Activated naive CD4-positive, alpha-beta T cell treated with anti-CD3 and anti-CD28 coated beads, Interleukin-2, amount 50 U/mL, for 24 hours (primary cell): ENCODE results near the gene LMX1B.
A peak's percentile ranks its signal among the peaks of the same experiment; 100 is the strongest.

Experiments used
- H3K27ac Mint-ChIP-seq: one replicate; pipeline ENCODE4 v1.8.0; 2021; ENCODE audit warnings: mild to moderate bottlenecking, mixed read lengths
- H3K27me3 Mint-ChIP-seq: one replicate; pipeline ENCODE4 v1.8.0; 2021; ENCODE audit warnings: mixed read lengths
- H3K36me3 Mint-ChIP-seq: one replicate; pipeline ENCODE4 v1.8.0; 2021; ENCODE audit warnings: mixed read lengths
- H3K4me1 Mint-ChIP-seq: one replicate; pipeline ENCODE4 v1.8.0; 2021; ENCODE audit warnings: mixed read lengths
- H3K4me3 Mint-ChIP-seq: one replicate; pipeline ENCODE4 v1.8.0; 2021; ENCODE audit warnings: mild to moderate bottlenecking, mixed read lengths
- H3K9me3 Mint-ChIP-seq: one replicate; pipeline ENCODE4 v1.8.0; 2021; ENCODE audit warnings: mixed read lengths

The LMX1B gene

DNA sequence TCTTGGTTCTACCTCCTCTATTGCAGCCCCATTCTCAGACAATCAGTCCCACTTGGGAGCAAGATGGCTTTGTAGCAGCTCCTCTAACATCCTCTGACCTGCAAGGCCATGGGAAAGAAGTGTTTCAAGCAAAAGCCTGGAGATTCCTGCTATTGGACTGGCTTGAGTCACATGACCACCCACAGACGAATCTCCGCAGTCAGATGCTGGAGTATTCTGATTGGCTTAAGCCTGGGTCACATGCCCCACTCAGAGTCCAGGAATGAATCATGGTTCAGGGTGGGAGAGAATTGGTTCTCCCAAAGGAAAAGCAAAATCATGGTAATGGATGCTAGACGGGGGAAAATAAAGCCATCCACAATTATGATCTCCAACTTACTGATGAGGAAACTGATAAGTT, 22.6 kb upstream of the LMX1B start:
- Mint-ChIP-seq H3K9me3 (peaks cover 5% of the 10 kb centered on the region), H3K27me3 (peaks cover 31% of the 10 kb centered on the region), H3K4me1 (no peaks in the 10 kb centered on the region)

DNA sequence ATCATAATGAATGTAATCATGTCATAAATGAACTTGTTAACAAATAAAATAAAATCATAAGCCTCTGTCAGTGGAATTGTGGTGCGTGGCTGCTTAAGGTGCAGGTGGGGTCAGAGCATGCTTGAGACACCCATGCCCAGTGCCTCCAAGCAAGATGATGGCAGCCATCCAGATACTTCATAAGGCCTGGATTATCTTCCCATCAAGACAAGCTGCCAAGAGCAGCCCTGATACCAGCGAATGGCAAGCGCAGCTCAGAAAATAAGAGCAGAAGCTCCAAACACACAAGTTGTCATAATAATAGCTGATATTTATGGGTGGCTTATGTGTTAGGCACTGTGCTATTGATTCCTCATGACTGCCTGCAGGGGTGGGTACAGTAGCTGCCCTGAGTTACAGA, 21.8 kb upstream of the LMX1B start:
- H3K27me3 Mint-ChIP-seq, result peaks cover 31% of the 10 kb centered on the region
- no peak overlapping the region for H3K27ac Mint-ChIP-seq
- H3K9me3 Mint-ChIP-seq, result peaks cover 7% of the 10 kb centered on the region
- no peak overlapping the region for H3K4me3 Mint-ChIP-seq
- no peaks in the 10 kb centered on the region for H3K36me3 Mint-ChIP-seq
- no peaks in the 10 kb centered on the region for H3K4me1 Mint-ChIP-seq

More for the DNA sequence above, 22.6 kb upstream of the LMX1B start:
- Mint-ChIP-seq H3K36me3 (no peaks in the 10 kb centered on the region), H3K4me3 (no peak overlapping the region), H3K27ac (no peak overlapping the region)

DNA sequence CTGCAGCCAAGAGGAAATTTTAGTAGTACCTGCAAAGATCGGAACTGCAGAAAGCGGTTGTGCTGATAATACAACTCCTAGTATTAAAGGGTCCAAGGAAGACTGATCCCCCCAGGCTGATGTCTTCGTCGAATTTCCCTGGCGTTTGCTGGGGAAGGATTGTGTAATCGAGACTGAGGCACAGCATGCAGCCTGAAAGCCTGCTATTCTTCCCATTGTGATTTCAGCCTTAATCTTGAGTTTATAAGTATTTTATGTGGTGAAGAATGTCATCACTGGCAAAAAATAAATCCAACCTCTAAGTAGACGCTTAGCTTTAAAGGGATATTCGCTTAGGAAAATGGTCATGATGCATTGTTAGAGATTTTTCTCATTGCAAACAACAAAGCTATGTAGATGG, 21.3 kb upstream of the LMX1B start:
- Mint-ChIP-seq H3K4me1 (no peaks in the 10 kb centered on the region), H3K36me3 (no peaks in the 10 kb centered on the region), H3K4me3 (no peak overlapping the region), H3K27me3 (peaks cover 34% of the 10 kb centered on the region), H3K9me3 (peaks cover 7% of the 10 kb centered on the region), H3K27ac (no peak overlapping the region)

DNA sequence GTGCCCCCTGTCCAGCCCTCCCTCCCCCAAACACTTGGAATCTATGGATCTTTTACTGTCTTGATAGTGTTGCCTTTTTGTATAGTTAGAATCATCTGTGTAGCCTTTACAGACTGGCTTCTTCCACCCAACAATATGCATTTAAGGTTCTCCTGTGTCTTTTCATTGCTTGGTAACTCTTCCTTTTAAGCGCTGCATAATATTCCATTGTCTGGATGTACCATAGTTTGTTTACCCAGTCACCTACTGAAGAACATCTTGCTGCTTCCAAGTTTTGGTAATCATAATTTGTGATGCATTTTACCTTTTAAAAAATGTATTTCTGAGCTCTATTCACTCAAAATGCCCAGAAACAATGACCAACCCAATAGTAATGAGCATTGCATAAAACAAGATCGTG, 17.7 kb upstream of the LMX1B start:
- Mint-ChIP-seq H3K36me3 (no peaks in the 10 kb centered on the region), H3K4me1 (no peaks in the 10 kb centered on the region), H3K27ac (no peak overlapping the region), H3K27me3 (peaks cover 37% of the 10 kb centered on the region), H3K4me3 (no peak overlapping the region), H3K9me3 (peaks cover 7% of the 10 kb centered on the region)

DNA sequence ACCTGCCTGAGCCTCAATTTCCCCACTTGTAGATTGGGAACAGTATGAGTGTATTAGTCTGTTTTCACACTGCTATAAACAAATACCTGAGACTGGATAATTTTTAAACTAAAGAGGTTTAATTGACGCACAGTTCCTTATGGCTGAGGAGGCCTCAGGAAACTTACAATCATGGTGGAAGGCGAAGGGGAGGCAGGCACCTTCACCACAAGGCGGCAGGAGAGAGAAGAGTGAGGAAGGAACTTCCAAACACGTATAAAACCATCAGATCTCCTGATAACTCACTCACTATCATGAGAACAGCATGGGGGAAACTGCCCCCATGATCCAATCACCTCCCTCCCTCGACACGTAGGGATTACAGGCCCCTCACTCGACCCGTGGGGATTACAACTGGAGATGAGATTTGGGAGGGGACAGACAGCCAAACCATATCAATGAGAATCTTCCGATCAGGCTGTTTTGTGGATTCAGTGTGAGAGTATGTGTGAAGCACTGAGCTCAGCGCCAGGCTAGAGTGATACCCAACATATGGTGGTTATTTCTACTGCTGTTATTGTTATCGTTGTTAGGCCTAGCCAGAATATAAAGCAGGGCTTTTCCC, 14.6 kb upstream of the LMX1B start:
- no peak overlapping the region for H3K4me3 Mint-ChIP-seq
- no peak overlapping the region for H3K27ac Mint-ChIP-seq
- peaks cover 7% of the 10 kb centered on the region for H3K9me3 Mint-ChIP-seq
- H3K4me1 Mint-ChIP-seq, result no peaks in the 10 kb centered on the region
- peaks cover 29% of the 10 kb centered on the region for H3K27me3 Mint-ChIP-seq
- no peaks in the 10 kb centered on the region for H3K36me3 Mint-ChIP-seq

DNA sequence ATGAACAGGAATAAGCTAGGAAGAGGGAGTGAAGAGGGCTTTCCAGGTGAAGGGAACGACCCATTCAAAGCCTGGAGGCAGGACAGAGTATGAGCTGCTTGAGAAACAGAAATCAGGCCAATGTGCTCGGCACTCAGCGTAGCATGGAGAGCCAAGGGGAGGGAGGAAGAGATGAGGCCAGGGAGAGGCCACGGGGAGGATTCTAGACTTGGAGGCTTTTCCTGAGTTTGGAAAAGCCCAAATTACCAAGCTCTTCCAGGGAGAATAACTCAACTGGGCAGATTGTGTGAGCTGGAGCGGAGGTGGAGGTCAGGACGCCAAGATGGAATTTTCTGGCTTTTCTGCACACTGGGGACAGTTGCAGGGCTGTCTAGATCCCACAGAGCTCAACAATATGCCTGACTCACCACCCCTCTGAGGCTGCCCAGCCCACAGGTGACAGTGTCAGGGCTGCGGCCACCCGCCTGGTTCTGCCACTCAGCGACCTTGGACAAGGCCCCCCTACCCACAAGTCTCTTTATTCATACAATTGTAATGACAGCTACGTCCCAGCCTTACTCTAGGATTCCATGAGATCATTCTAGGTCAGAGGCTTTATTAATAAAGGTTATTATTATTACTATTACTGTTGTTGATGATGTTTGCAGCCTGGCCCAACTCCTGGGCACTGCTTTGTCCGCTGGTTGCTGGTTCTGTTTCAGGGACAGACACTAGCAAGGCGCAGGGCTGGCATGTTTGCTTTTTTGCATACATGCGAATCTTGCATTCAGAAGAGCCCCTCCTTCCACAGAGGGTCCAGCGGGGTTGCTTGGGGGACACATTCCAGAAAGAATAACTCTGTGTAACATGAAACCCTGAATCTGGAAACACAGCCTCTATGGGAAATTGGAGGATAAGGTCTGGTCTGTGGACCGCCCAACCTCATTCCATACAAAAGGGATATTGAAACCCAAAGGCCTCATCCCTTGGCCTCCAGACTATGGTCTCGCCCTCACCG, 9.4 kb upstream of the LMX1B start:
- no peaks in the 10 kb centered on the region for H3K4me1 Mint-ChIP-seq
- H3K27me3 Mint-ChIP-seq, result peaks cover 15% of the 10 kb centered on the region
- H3K9me3 Mint-ChIP-seq, result no peaks in the 10 kb centered on the region
- no peak overlapping the region for H3K4me3 Mint-ChIP-seq
- no peaks in the 10 kb centered on the region for H3K36me3 Mint-ChIP-seq
- no peak overlapping the region for H3K27ac Mint-ChIP-seq

DNA sequence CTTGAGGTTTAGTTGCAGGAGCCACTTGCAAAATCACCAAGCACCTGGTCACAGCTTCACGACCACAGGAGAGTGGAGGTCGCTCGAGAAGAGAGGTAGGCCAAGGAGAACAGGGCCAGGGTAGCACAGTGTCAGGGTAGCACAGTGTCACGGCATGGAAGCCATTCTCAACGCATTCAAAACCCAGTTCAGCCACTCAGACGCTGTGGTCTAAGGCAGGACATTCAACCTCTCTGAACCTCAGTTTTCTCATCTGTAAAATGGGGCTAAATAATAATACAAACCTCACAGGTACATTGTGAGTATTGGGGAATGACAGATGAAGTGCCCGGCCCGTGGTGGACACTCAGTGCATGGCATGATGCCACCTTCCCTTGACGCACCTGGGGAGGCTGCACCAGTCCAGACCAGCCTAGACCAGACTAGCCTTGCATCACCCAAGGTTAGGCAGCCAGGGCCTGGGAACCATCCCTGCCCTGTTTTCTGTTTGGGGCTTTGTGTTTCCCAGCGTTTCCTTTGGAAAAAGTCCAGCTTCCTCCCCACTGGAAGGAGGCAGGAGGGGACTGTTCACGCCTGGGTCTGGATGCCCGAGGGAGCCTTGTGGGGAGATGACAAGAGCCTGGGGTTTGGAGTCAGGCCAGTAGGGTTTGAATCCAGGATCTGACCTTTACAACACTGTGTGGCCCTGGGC, 7.8 kb upstream of the LMX1B start:
- Mint-ChIP-seq H3K27ac (no peak overlapping the region), H3K36me3 (no peaks in the 10 kb centered on the region), H3K4me3 (no peak overlapping the region), H3K27me3 (peaks cover 17% of the 10 kb centered on the region), H3K4me1 (no peaks in the 10 kb centered on the region), H3K9me3 (no peaks in the 10 kb centered on the region)

DNA sequence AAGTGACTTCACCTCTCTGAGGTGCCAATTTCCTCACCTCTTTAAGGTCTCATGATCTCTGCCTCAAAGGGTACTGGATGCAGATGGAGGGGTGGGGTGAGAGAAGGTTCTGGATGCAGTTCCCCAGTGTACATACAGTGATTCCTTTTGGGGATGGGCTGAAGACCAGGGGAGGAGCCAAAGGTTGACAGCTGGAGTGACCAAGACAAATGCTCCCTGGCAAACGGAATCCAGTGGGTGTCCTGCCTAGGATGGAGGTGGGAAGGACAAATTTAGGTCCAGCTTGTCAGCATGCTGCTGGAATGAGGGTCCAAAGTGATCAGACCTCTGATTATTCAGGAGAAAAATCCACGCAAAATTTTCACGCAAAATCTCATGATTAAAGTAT, 7.3 kb upstream of the LMX1B start:
- Mint-ChIP-seq H3K9me3 (no peaks in the 10 kb centered on the region), H3K27me3 (peaks cover 20% of the 10 kb centered on the region), H3K4me1 (peaks cover 5% of the 10 kb centered on the region), H3K4me3 (no peak overlapping the region), H3K27ac (no peak overlapping the region), H3K36me3 (no peaks in the 10 kb centered on the region)

DNA sequence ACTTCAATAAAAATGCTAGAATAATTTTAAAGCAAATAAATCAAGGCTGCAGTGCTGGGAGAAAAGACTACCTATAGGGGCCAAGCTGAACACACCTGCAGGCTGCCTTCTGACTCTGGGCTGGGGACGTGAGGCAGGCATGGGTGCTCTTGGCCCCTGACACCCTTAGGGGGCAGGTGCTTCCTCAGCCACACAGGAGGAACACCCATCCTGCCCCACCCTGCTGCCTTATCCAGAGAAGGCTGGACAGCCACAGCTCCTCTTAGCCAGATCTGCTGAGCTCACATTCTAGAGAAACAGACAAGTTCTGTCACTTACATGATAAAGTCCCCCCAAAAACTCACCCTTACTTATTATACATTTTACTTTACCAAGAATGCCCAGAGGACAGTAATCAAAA, 6.6 kb upstream of the LMX1B start:
- no peak overlapping the region for H3K27ac Mint-ChIP-seq
- no peak overlapping the region for H3K4me3 Mint-ChIP-seq
- H3K27me3 Mint-ChIP-seq, result peaks cover 23% of the 10 kb centered on the region
- H3K36me3 Mint-ChIP-seq, result no peaks in the 10 kb centered on the region
- no peaks in the 10 kb centered on the region for H3K9me3 Mint-ChIP-seq
- H3K4me1 Mint-ChIP-seq, result peaks cover 9% of the 10 kb centered on the region

DNA sequence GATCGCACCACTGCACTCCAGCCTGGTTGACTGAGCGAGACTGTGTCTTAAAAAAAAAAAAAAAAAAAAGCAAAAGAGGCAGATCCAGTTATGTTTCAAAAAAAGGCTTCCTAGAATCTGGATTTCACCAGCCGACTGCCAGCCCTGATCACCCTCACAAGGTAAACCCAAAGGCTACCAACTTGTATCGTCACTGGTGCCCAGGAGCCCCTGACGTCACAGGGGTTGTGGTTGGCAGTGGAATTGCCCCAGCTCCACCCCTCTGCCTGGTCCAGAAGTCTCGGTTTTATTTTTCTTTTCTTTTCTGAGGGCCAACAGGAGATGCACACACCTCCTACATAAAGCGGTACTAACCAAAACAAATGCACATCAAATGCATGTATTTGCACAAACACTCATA, 6.0 kb upstream of the LMX1B start:
- H3K27me3 Mint-ChIP-seq, result peaks cover 24% of the 10 kb centered on the region
- no peaks in the 10 kb centered on the region for H3K9me3 Mint-ChIP-seq
- peaks cover 11% of the 10 kb centered on the region for H3K4me1 Mint-ChIP-seq
- H3K36me3 Mint-ChIP-seq, result no peaks in the 10 kb centered on the region
- H3K27ac Mint-ChIP-seq, result no peak overlapping the region
- H3K4me3 Mint-ChIP-seq, result no peak overlapping the region

DNA sequence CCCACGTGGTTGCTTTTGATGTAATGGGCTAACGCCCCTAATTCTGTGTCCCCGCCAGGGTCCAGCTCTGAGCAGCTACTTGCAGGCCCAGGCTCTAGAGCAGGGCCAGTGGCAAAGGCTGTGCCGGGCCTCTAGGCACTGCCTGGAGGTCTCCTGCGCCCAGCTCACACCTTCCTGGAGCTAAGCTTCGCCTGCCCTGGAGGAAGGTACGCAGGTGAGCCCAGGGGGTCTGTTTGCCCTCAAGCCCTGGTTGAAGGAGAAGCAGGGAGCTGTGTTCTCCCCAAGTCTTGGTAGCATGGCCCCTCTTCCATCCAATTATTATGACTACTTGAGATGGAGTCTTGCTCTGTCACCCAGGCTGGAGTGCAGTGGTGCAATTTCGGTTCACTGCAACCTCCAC, 5.2 kb upstream of the LMX1B start:
- Mint-ChIP-seq H3K36me3 (no peaks in the 10 kb centered on the region), H3K4me3 (no peak overlapping the region), H3K27me3 (peaks cover 26% of the 10 kb centered on the region), H3K27ac (no peak overlapping the region), H3K9me3 (no peaks in the 10 kb centered on the region), H3K4me1 (peaks cover 15% of the 10 kb centered on the region)

DNA sequence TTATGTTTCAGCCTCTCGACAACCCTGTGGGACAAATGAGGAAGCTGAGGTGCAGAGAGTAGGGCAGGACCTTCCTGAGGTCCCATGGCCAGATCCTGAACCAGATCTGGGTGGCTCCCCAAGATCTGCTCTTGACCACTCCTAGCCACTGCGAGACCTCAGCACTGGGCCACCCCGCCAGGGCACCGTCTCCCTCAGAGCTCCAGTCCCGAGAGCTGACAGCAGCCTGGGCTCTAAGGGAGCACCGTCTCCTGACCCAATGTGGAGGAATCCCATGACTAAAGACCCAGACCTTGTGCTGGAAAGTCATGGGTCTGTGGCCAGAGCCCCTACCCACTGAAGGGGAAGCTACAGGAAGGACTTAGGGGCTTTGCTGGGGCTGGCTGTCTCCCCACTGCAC, 4.5 kb upstream of the LMX1B start:
- no peak overlapping the region for H3K27ac Mint-ChIP-seq
- H3K9me3 Mint-ChIP-seq, result no peaks in the 10 kb centered on the region
- H3K27me3 Mint-ChIP-seq, result peaks cover 26% of the 10 kb centered on the region
- no peak overlapping the region for H3K4me3 Mint-ChIP-seq
- no peaks in the 10 kb centered on the region for H3K36me3 Mint-ChIP-seq
- H3K4me1 Mint-ChIP-seq, result peaks cover 15% of the 10 kb centered on the region

DNA sequence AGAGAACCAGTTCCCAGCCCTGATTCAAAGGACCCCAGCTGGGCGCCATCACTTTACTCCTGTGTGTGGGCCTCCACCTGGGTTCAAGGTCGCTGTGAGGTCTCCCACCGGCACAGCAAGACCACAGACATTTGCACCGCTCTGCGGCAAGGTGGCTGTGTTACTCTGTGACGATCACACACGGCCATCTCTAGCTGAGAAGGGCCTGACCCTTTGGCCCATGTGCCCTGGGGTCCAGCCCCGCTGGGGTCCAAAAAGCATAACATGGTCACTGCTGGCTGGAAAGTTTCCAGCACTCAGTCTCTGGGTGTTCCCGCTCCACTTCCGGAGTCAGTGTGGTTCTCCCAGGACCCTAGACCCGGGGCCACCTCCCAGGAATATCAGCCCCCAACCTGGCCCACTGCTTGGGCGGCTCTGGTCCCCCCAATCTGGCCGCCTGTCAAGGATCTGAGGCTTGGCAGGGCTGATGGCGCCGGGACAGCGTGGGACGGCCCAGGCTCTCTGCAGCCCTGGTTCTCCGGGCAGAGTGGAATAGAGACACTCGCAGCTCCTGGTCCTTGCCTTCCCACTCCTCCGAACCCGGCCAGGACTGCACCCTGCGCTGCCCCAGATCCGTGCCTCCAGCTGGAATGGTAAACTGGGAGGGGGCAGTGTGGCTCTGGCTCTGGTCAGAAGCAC, 3.9 kb upstream of the LMX1B start:
- H3K27me3 Mint-ChIP-seq, result peaks cover 31% of the 10 kb centered on the region
- no peaks in the 10 kb centered on the region for H3K36me3 Mint-ChIP-seq
- H3K27ac Mint-ChIP-seq, result no peak overlapping the region
- peaks cover 20% of the 10 kb centered on the region for H3K4me1 Mint-ChIP-seq
- no peaks in the 10 kb centered on the region for H3K9me3 Mint-ChIP-seq
- H3K4me3 Mint-ChIP-seq, result no peak overlapping the region

DNA sequence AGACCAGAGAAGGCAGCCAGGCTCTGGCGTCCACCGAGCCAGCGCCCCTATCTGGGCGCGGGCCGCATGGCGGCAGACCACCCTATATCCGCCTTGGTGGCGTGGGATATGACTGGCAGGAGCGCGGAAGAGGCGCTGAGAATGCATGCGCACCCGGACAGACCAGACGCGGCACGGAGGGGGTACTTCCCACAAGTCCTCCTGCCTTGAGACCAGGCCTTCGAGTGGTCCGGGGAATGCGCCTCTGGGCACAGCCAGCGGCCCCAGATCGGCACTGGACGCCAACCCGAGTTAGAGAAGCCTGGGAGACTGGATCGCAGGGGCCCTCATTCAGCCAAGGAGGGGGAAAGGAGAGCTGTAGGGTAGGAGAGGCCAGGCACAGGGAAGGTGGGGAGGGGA, 2.5 kb upstream of the LMX1B start:
- H3K27me3 Mint-ChIP-seq, result peaks cover 34% of the 10 kb centered on the region
- peak overlapping the region; percentile 39 for H3K4me3 Mint-ChIP-seq
- peaks cover 21% of the 10 kb centered on the region for H3K4me1 Mint-ChIP-seq
- H3K36me3 Mint-ChIP-seq, result no peaks in the 10 kb centered on the region
- no peaks in the 10 kb centered on the region for H3K9me3 Mint-ChIP-seq
- no peak overlapping the region for H3K27ac Mint-ChIP-seq

DNA sequence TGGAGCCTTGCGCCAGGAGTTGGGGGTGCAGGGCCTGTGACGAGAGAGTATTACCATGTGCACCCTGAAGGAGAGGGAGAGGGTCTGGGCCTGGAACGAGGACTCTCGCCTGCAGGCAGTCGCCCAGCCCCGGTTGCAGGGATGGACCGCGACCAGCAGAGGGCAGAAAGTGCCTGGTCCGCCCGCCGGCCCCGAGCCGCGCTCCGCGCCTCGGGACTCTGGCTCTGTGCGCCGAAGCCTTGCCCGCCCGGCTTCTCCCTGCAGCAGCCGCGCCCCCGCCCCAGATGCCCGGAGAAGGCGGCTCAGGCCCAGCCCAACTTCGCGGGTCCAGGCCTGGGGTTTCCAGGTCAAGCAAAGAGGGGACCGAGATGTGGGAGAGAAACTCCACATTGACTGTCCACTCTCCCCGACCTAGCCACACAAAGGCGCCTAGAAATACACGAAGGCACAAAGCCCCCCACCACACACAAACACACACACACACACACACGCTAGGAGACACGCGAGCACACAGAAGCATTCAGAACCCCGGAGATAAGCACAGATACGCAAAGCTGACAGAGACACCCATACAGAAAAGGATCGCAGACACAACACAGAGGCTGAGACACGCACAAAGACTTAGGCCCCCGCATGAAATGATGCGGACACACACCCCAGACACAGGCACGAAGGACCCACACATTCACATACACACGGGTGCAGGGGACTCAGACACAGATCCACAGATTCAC, 2.0 kb upstream of the LMX1B start:
- peak overlapping the region; percentile 51 for H3K4me3 Mint-ChIP-seq
- H3K27ac Mint-ChIP-seq, result no peak overlapping the region
- H3K27me3 Mint-ChIP-seq, result peaks cover 35% of the 10 kb centered on the region
- H3K4me1 Mint-ChIP-seq, result peaks cover 21% of the 10 kb centered on the region
- no peaks in the 10 kb centered on the region for H3K9me3 Mint-ChIP-seq
- H3K36me3 Mint-ChIP-seq, result no peaks in the 10 kb centered on the region
